Dendritic cell treated with granulocyte-macrophage colony-stimulating factor and Interleukin-4, amounts not matched to agents 40 ng/mL and 50 ng/mL, for 4 days (primary cell): ENCODE results near the gene TGM4.
A peak's percentile ranks its signal among the peaks of the same experiment; 100 is the strongest.
"Not testable (repeated sequence)": the region's sequence is repeated elsewhere in the genome, so short reads cannot be mapped to it uniquely, and the experiment has no call there.

Experiments used
- H3K27ac Mint-ChIP-seq: one replicate; pipeline ENCODE4 v1.8.0; 2022; ENCODE audit warnings: mild to moderate bottlenecking, mixed read lengths
- H3K27me3 Mint-ChIP-seq: one replicate; pipeline ENCODE4 v1.8.0; 2022; ENCODE audit warnings: mild to moderate bottlenecking, mixed read lengths
- H3K36me3 Mint-ChIP-seq: one replicate; pipeline ENCODE4 v1.8.0; 2022; ENCODE audit warnings: low read depth, mixed read lengths
- H3K4me1 Mint-ChIP-seq: one replicate; pipeline ENCODE4 v1.8.0; 2022; ENCODE audit warnings: low read depth, mixed read lengths
- H3K4me3 Mint-ChIP-seq: one replicate; pipeline ENCODE4 v1.8.0; 2022; ENCODE audit warnings: mild to moderate bottlenecking, moderate library complexity, mixed read lengths
- H3K9me3 Mint-ChIP-seq: one replicate; pipeline ENCODE4 v1.8.0; 2022; ENCODE audit warnings: mixed read lengths
- intact Hi-C: fragments of 100-400 bp; cut with micrococcal nuclease; formaldehyde crosslinking; loops from one replicate; pipeline ENCODE4 v1.15.0; 2022

Gene TGM4

DNA sequence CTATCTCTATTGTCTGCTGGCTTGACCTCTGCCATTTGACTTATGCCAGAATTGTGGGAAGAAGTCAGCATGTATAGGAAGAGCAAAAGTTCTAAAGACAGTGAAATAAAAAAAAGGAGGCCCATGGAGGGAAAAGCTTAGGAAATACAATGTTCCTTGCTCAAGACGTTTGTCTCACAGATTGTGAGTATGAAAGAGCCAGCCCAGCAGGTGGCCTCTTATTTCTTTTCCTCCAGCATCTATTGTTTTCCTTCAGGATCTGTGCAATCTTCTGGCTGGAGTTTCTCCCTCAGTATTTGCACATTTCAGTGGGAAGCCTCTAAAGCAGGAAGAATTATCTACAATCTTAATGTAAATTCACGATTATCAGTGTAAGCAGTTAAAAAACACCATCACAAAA lies 57.9 kb downstream of the TGM4 start:
- intact Hi-C loops, result no loop called here
- peaks cover 96% of the 10 kb centered on the region for H3K36me3 Mint-ChIP-seq

DNA sequence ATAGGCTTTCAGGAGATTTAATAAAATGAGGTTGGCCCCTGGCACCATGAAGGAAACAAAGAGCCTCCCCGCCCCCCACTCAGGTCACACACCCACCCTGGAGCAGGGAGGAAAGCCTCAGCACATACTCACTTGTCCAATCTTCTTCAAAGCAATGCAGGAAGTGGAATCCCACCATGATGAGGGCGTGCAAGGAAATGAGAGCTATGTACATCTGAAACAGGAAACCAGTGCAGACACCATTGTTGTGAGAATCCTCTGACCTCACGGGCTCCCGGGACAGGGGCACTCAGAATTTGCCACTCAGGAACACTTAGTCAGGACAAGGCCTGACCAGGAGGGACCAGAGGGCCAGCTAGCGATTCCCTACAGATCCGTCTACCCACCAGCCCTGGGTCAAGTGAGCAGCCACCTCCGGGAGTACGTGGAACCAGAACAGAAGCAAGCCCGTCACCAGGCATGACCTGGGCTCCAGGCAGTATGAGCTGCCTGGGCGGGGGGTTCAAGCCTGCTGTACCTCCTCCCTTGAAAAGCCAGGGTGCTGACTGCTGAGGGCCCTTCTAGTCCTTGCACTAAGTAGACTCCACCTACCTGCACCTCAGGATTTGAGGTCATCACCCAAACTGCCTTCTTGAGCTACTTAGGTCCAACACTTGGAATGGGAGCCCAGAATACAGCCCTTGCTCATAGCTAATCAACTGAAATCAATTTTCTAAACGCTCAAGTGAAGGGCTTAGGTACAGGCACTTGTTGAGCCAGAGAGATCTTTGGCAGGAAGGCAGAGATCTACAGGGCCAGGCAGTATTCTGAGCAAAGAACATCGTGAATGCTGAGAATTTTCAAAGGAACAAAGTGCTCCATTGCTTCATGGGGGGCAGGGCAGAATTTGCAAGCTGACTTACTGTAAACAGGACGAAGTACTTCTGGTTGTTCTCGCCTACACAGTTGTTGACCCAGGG lies 58.9 kb downstream of the TGM4 start:
- no peaks in the 10 kb centered on the region for H3K27me3 Mint-ChIP-seq
- intact Hi-C loops, result no loop called here
- no peak overlapping the region for H3K27ac Mint-ChIP-seq
- H3K36me3 Mint-ChIP-seq, result peaks cover 96% of the 10 kb centered on the region
- no peaks in the 10 kb centered on the region for H3K4me1 Mint-ChIP-seq
- no peak overlapping the region for H3K4me3 Mint-ChIP-seq
- H3K9me3 Mint-ChIP-seq, result no peaks in the 10 kb centered on the region

More for the DNA sequence above, 57.9 kb downstream of the TGM4 start:
- Mint-ChIP-seq H3K4me1 (no peaks in the 10 kb centered on the region), H3K27me3 (no peaks in the 10 kb centered on the region), H3K27ac (no peak overlapping the region), H3K4me3 (no peak overlapping the region), H3K9me3 (no peaks in the 10 kb centered on the region)

DNA sequence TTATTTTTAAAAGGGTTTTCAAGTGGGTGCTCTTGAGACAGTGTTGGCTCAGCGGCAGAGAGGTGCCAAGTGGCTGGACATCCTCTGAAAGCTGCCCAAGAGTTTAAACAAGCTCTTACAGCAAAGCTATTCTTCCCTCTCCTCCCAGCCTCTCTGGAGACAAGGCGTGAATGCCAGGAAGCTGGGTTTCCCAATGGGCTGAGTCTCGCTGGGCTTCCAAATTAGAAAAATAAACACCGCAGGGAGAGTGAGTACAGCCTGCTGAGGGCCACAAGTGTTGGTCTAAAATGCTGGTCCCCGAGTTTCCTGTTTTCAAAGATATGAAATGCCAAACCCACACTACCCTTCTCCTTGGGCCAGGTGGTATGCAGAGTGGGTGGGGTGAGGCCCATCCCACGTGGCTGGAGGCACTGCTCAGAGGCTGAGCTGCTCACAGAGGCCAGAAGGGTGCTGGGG lies 65.2 kb downstream of the TGM4 start:
- Mint-ChIP-seq H3K9me3 (no peaks in the 10 kb centered on the region), H3K27ac (no peak overlapping the region), H3K27me3 (no peaks in the 10 kb centered on the region), H3K36me3 (peaks cover 91% of the 10 kb centered on the region), H3K4me3 (no peak overlapping the region), H3K4me1 (no peaks in the 10 kb centered on the region)
- intact Hi-C loops, result no loop called here

DNA sequence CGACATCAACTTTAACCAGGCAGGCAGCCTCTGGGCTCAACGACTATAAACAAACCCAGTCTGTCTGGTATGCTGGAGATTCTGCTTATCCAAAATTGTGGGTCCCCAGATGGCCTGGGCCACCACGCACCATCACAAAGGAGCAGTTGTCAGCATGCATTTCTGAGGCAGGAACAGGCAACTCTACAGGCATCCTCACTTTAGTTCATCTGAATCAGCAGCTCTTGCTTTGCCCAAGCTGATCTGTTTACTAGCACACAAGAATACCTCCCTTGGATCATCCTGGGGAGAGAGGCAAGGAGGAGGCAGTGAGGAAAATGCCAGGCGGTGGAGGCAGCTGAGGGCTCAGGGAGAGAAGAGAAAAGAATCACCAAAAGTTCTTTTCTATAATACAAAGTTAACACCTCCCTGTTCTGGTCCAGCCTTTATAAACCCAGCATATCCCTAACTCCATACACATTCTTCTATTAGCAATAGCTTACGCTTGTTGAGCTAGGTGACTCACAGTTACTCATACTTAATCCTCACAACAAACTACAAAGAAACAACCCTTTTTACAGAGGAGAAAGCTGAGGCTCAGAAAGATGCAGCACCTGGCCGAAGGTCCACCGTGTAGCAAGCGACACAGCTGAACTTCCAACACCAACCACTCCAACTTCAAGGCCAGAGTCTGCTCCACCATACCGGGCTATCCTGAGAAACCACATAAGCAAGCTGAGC lies 68.0 kb downstream of the TGM4 start:
- Mint-ChIP-seq H3K4me3 (no peak overlapping the region), H3K4me1 (no peaks in the 10 kb centered on the region), H3K27ac (no peak overlapping the region), H3K27me3 (no peaks in the 10 kb centered on the region), H3K9me3 (no peaks in the 10 kb centered on the region), H3K36me3 (peaks cover 93% of the 10 kb centered on the region)
- intact Hi-C loops, result no loop called here

DNA sequence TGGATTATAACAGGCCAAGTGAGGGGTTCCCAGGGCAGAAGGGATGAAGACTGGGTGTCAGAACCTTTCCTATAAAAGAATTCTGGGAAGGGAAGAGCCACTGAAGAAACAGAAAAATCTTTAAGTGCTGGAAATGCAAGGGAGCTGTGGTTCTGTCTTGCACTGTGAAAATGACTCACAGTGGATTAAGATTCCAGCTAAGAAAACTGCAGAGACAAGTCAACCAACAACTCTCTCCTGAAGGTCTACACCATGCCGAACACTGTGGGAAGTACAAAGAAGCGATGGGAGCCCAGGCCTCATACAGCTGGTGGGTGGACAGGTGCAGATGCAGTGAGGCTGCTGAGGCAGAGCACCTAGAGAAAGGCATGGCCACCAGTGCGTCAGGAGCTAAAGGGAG lies 73.8 kb downstream of the TGM4 start:
- no peak overlapping the region for H3K4me3 Mint-ChIP-seq

DNA sequence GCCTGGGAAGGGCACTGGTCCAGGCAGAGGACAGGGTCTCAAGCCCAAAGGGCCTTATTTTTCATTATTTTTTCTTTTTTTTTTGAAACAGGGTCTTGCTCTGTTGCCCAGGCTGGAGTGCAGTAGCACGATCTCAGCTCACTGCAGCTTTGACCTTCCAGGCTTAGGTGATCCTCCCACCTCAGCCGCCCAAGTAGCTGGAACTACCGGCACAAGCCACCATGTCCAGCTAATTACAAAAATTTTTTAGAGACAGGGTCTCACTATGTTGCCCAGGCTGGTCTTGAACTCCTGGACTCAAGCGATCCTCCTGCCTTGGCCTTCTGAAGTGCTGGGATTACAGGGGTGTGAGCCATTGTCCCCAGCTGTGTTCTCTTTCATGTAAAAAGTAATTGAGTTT lies 75.4 kb downstream of the TGM4 start:
- H3K27ac Mint-ChIP-seq, H3K4me3 Mint-ChIP-seq, intact Hi-C loops, H3K9me3 Mint-ChIP-seq, H3K27me3 Mint-ChIP-seq: not testable (repeated sequence)
- peaks cover 40% of the 10 kb centered on the region for H3K36me3 Mint-ChIP-seq
- peaks cover 19% of the 10 kb centered on the region for H3K4me1 Mint-ChIP-seq

More for the DNA sequence above, 73.8 kb downstream of the TGM4 start:
- Mint-ChIP-seq H3K27me3 (no peaks in the 10 kb centered on the region), H3K4me1 (peaks cover 14% of the 10 kb centered on the region), H3K27ac (no peak overlapping the region), H3K36me3 (peaks cover 52% of the 10 kb centered on the region), H3K9me3 (no peaks in the 10 kb centered on the region)
- intact Hi-C loops, result no loop called here

DNA sequence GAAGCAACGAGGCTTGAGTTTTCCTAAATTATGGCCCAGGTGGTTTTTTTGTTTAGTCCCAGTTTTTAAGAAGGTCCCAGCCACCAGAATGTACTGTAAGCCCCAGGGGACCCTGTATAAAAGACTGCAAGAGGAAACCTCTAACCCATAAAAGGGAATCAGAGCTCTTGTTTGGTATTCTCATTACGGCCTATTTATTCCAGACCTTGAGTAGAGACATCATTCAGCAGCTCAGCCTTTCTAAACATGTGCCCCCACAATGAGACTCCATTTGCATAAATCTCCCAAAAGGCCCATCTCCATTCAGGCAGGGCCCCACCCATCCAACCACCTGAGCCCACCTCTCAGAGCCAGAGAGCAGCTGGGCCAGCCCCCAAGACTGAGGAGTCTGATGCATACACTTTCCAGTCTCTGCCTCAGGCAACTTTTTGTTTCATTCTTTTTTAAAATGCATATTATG lies 75.9 kb downstream of the TGM4 start:
- H3K36me3 Mint-ChIP-seq, result peaks cover 34% of the 10 kb centered on the region
- H3K27ac Mint-ChIP-seq, result no peak overlapping the region
- H3K4me1 Mint-ChIP-seq, result peaks cover 23% of the 10 kb centered on the region

DNA sequence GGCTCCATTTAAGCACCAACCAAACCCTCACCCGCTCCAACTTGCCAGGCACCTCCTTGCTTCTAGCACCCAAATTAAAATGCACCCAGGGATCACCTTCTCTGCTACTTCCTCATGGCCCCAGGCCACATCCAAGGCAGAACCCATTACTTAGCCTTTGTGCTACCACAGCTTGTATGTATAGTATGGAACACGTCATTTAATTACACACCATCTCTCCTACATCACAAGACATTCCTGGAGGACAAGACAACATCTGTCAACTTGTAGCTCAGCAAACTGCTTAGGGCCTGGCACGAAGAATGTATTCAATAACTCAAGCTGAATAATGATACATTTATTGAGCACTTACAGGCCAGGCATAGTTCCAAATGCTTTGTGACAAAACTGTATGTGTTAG lies 78.3 kb downstream of the TGM4 start:
- Mint-ChIP-seq H3K4me1 (peaks cover 42% of the 10 kb centered on the region), H3K4me3 (no peak overlapping the region), H3K27me3 (no peaks in the 10 kb centered on the region), H3K36me3 (peaks cover 26% of the 10 kb centered on the region), H3K27ac (no peak overlapping the region), H3K9me3 (no peaks in the 10 kb centered on the region)
- intact Hi-C loops, result no loop called here

More for the DNA sequence above, 75.9 kb downstream of the TGM4 start:
- intact Hi-C loops, result no loop called here
- H3K9me3 Mint-ChIP-seq, result no peaks in the 10 kb centered on the region
- no peak overlapping the region for H3K4me3 Mint-ChIP-seq
- no peaks in the 10 kb centered on the region for H3K27me3 Mint-ChIP-seq

DNA sequence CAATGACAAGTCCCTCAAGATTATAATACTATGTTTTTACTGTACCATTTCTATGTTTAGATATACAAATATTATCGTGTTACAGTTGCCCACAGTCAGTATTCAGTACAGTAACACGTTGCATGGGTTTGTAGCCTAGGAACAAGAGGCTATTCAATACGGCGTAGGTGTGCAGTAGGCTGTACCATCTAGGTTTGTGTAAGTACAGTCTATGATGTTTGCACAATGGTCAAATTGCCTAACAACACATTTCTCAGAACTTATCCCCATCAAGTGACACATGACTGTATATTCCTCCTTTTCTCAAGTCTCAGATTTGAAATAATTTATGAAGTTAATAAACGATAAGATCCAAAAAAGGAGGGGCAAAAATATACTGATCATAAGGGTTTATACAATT lies 79.9 kb downstream of the TGM4 start:
- Mint-ChIP-seq H3K27ac (peak overlapping the region; percentile 66), H3K4me3 (no peak overlapping the region), H3K4me1 (peaks cover 43% of the 10 kb centered on the region), H3K9me3 (no peaks in the 10 kb centered on the region), H3K36me3 (peaks cover 43% of the 10 kb centered on the region), H3K27me3 (no peaks in the 10 kb centered on the region)
- intact Hi-C loops, result no loop called here

DNA sequence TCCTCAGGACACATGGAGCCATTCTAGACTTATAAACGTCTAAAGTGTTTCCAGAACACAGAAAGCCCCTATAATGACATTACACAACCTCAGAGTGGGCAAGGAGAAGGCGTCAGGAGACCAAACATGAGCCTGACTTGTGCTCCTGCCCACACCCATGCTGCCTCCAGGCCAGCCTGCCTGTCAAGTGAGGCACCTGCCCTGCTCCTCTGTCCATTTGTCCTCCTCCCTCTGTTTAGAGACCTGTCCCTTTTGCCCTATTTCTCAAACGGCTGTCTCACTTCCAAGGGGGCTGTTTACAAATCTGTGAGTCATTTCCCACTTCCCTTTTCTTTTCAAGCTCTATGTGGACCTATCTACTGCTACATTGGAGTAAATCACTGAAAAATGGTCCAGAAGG lies 80.6 kb downstream of the TGM4 start:
- Mint-ChIP-seq H3K9me3 (no peaks in the 10 kb centered on the region), H3K27ac (peak overlapping the region; percentile 66), H3K36me3 (peaks cover 43% of the 10 kb centered on the region), H3K4me1 (peaks cover 43% of the 10 kb centered on the region), H3K27me3 (no peaks in the 10 kb centered on the region), H3K4me3 (no peak overlapping the region)
- intact Hi-C loops, result no loop called here

DNA sequence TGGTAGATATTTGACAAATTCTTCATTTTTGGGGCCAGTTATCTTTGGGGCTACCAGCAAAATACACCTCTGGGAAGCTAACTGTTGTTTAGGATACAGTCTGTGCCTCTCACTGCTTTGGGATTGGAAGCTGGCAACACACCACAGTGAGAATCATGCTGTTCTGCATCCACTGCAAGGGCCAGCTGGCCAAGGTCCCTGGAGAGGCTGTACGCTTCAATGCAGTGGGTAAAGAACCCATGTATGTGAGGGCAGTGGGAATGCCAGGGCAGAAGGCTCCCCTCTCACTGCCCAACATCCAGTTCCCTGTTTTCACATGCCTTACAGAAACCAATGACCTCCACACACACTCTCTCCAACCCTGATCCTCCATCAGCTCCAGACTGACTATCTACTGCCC lies 81.5 kb downstream of the TGM4 start:
- no peak overlapping the region for H3K4me3 Mint-ChIP-seq
- intact Hi-C loops, result no loop called here
- no peaks in the 10 kb centered on the region for H3K27me3 Mint-ChIP-seq
- H3K9me3 Mint-ChIP-seq, result no peaks in the 10 kb centered on the region
- H3K36me3 Mint-ChIP-seq, result peaks cover 43% of the 10 kb centered on the region
- no peak overlapping the region for H3K27ac Mint-ChIP-seq
- peaks cover 48% of the 10 kb centered on the region for H3K4me1 Mint-ChIP-seq

DNA sequence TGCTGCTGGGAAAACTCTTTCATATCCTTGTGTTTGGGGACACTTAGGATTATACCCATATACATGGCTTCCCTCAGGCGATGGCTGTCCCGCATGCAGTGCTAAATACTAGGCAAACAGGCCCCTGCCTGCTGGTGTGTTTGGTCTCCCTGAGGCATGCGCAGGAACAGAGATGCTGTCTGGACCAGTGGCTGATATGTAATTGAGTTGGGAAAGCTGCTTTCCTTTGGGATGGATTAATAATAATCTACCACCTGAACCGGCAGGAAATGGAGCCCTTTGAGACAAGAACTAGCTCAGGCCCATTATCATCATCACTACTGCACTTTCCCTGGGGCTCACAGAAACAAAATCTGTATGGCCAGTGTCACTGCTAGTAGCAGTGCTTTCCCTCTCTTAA lies 83.6 kb downstream of the TGM4 start:
- H3K4me1 Mint-ChIP-seq, result peaks cover 46% of the 10 kb centered on the region
- H3K4me3 Mint-ChIP-seq, result no peak overlapping the region
- H3K27me3 Mint-ChIP-seq, result no peaks in the 10 kb centered on the region
- no peaks in the 10 kb centered on the region for H3K9me3 Mint-ChIP-seq
- no peak overlapping the region for H3K27ac Mint-ChIP-seq
- intact Hi-C loops, result no loop called here
- peaks cover 29% of the 10 kb centered on the region for H3K36me3 Mint-ChIP-seq

DNA sequence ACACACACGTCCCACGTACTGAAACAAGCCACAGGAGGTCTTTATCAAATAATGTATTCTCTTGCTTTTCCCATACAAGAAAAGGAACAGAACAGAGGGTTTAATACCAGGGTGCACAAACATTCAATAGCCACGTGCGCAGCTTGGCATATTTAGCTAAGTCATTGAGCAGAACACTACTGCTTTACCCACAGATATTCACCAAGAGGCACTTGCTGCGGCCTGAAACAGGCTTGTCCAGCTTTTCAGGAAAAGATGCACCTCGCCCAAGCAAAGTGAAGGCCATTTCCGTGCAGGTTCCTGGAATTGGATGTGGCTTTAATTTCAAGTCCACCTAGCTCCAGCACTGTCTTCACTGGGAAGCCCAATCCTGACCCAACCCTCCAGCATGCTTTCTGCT lies 84.0 kb downstream of the TGM4 start:
- intact Hi-C loops, result no loop called here

DNA sequence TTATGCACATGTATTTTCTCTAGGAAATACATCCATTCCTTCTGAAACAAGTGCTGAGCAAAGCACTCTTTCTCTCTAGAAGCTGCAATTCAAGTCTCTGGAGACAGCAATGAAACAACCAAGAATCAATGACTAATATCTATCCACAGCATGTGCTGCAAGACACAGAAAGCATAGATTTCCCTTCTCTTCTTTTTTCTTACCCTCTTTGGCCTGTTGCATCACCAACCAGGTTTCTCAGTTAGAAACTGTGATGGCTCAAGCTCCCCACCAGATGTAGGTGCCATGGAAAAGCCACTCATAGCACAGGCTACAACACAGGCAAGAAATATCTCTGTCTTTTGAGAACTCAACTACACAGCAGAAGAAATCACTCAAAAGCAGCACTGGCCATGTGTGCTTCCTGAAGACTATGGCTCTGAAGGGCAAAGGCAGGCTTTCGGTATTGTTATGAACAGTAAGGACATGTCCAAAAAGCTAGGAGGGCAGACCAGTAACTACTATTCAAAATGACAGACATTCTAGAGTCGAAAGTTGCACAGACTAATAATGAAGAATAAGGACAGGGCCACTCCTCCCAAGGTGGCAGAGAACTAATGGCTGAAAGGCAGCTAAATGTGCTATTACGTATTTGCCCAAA lies 86.1 kb downstream of the TGM4 start:
- Mint-ChIP-seq H3K9me3 (no peaks in the 10 kb centered on the region), H3K36me3 (peaks cover 38% of the 10 kb centered on the region), H3K4me1 (peaks cover 63% of the 10 kb centered on the region), H3K27me3 (no peaks in the 10 kb centered on the region), H3K4me3 (no peak overlapping the region), H3K27ac (no peak overlapping the region)
- intact Hi-C loops, result no loop called here

More for the DNA sequence above, 84.0 kb downstream of the TGM4 start:
- Mint-ChIP-seq H3K36me3 (peaks cover 29% of the 10 kb centered on the region), H3K4me1 (peaks cover 50% of the 10 kb centered on the region), H3K9me3 (no peaks in the 10 kb centered on the region), H3K27ac (no peak overlapping the region), H3K27me3 (no peaks in the 10 kb centered on the region), H3K4me3 (no peak overlapping the region)
